CD4-positive, alpha-beta T cell treated with Interleukin-12 subunit alpha and Interleukin-12 subunit beta, for 1 hour (primary cell): ENCODE results near the gene SLC35G3.
"Not testable (repeated sequence)": the region's sequence is repeated elsewhere in the genome, so short reads cannot be mapped to it uniquely, and the experiment has no call there.

ENCODE experiments used
- DNase-seq: peaks from one replicate; pipeline ENCODE4 v3.0.0-alpha.2; 2020

The SLC35G3 gene

GRCh38 chr17:35162755-35163154, 31.4 kb downstream of the SLC35G3 start:
- no peak for DNase-seq

GRCh38 chr17:35161281-35161761, 32.9 kb downstream of the SLC35G3 start:
- peak; percentile 52 for DNase-seq

- DNase-seq: peak; percentile 47
Measured at GRCh38 chr17:35160354-35161201, 33.6 kb downstream of the SLC35G3 start.

GRCh38 chr17:35159940-35160339, 34.3 kb downstream of the SLC35G3 start:
- DNase-seq: no peak

GRCh38 chr17:35155246-35155645, 38.9 kb downstream of the SLC35G3 start:
- DNase-seq: no peak

- no peak for DNase-seq
Measured at GRCh38 chr17:35154196-35155165, 39.7 kb downstream of the SLC35G3 start.

GRCh38 chr17:35152421-35153140, 41.6 kb downstream of the SLC35G3 start:
- DNase-seq: no peak

- DNase-seq: not testable (repeated sequence)
Measured at GRCh38 chr17:35151080-35151479, 43.1 kb downstream of the SLC35G3 start.

- no peak for DNase-seq
Measured at GRCh38 chr17:35149941-35150340, 44.3 kb downstream of the SLC35G3 start.

- DNase-seq: no peak
Measured at GRCh38 chr17:35148144-35148543, 46.0 kb downstream of the SLC35G3 start.

GRCh38 chr17:35147375-35147905, 46.8 kb downstream of the SLC35G3 start, which contains the start of gene UNC45B:
Gene UNC45B, plus strand, starts transcription at chr17:35147817. Its CDS starts 447 bp downstream, at chr17:35148264.
- no peak for DNase-seq

GRCh38 chr17:35146214-35146833, 47.9 kb downstream of the SLC35G3 start:
- no peak for DNase-seq

- DNase-seq: no peak
Measured at GRCh38 chr17:35144840-35145239, 49.4 kb downstream of the SLC35G3 start.
